ENCODE data around the gene ANO1. TPM values are rescaled to one million over a fixed set of nuclear protein-coding genes. Genes with fewer than 3 reads are reported as not detected.

ANO1 gene
- polyA plus RNA-seq, 1 donor (not counting 4 experiments of a cell fraction or from before 2014, with no cell fraction given), result 45.2 TPM

GRCh38 chr11:70128435-70128906 lies 50.4 kb downstream of the ANO1 start:
- H4K20me1 ChIP-seq (ENCODE audit: control insufficient read depth, extremely low read depth, insufficient read depth, low read length), result no peaks in the 10 kb centered on the region
- H3K4me1 ChIP-seq (ENCODE audit: control insufficient read depth, extremely low read depth, insufficient read depth, low read length), result peaks cover 29% of the 10 kb centered on the region
- no peak overlapping the region for H2AFZ ChIP-seq (ENCODE audit: control insufficient read depth, low read length)
- no peak overlapping the region for H3K4me3 ChIP-seq (ENCODE audit: control insufficient read depth in 2 of 3, extremely low read depth in 1 of 3, insufficient read depth in 2 of 3, low read depth in 1 of 3, low read length in 3 of 3)
- no peaks in the 10 kb centered on the region for H3K27me3 ChIP-seq (ENCODE audit: control insufficient read depth, extremely low read depth, insufficient read depth, low read length)
- H3K79me2 ChIP-seq (ENCODE audit: control insufficient read depth, insufficient read depth, low read length), result no peaks in the 10 kb centered on the region
- no peak for FAIRE-seq
- TF ChIP-seq CTCF (optimal IDR thresholded peaks at IDR 0.05 in 1 of 3, IDR thresholded peaks at IDR 0.05 in 1 of 3, conservative IDR thresholded peaks at IDR 0.05 in 1 of 3; ENCODE audit: extremely low read depth in 1 of 3, insufficient read depth in 2 of 3, low read length in 3 of 3) (no peak), EZH2 (IDR thresholded peaks at IDR 0.05; ENCODE audit: low read length) (no peak)
- no peaks in the 10 kb centered on the region for H3K9me3 ChIP-seq (ENCODE audit: control insufficient read depth, low read depth, low read length)
- dilution Hi-C loops (cut with MboI; ENCODE audit: extremely low pct_ligation_motif_present, low sequenced_read_pairs), result no loop called here
- no peak for DNase-seq (ENCODE audit: low read depth, low spot score)
- no peak overlapping the region for H3K27ac ChIP-seq (ENCODE audit: control insufficient read depth, insufficient read depth, low read length)
- no peak overlapping the region for H3K4me2 ChIP-seq (ENCODE audit: control insufficient read depth, extremely low read depth, insufficient read depth, low read depth, low read length)
- no peak overlapping the region for H3K9ac ChIP-seq (ENCODE audit: control insufficient read depth, extremely low read depth, insufficient read depth, low read length)
- peaks cover 5 to 6% of the 10 kb centered on the region in 2 experiments for H3K36me3 ChIP-seq (ENCODE audit: control insufficient read depth in 2 of 2, extremely low read depth in 1 of 2, insufficient read depth in 2 of 2, low read length in 2 of 2)
- H3K9me1 ChIP-seq (ENCODE audit: control insufficient read depth, extremely low read depth, insufficient read depth, low read length), result no peaks in the 10 kb centered on the region

- no peak overlapping the region for H3K4me2 ChIP-seq (ENCODE audit: control insufficient read depth, extremely low read depth, insufficient read depth, low read depth, low read length)
- no peaks in the 10 kb centered on the region for H3K9me3 ChIP-seq (ENCODE audit: control insufficient read depth, low read depth, low read length)
- no peak for DNase-seq (ENCODE audit: low read depth, low spot score)
- dilution Hi-C loops (cut with MboI; ENCODE audit: extremely low pct_ligation_motif_present, low sequenced_read_pairs), result no loop called here
- no peak overlapping the region for H3K27ac ChIP-seq (ENCODE audit: control insufficient read depth, insufficient read depth, low read length)
- no peak for FAIRE-seq
- no peak overlapping the region for H3K4me3 ChIP-seq (ENCODE audit: control insufficient read depth in 2 of 3, extremely low read depth in 1 of 3, insufficient read depth in 2 of 3, low read depth in 1 of 3, low read length in 3 of 3)
- no peaks in the 10 kb centered on the region for H4K20me1 ChIP-seq (ENCODE audit: control insufficient read depth, extremely low read depth, insufficient read depth, low read length)
- peaks cover 22% of the 10 kb centered on the region for H3K4me1 ChIP-seq (ENCODE audit: control insufficient read depth, extremely low read depth, insufficient read depth, low read length)
- no peaks in the 10 kb centered on the region for H3K79me2 ChIP-seq (ENCODE audit: control insufficient read depth, insufficient read depth, low read length)
- TF ChIP-seq EZH2 (IDR thresholded peaks at IDR 0.05; ENCODE audit: low read length) (no peak), CTCF (optimal IDR thresholded peaks at IDR 0.05 in 1 of 3, IDR thresholded peaks at IDR 0.05 in 1 of 3, conservative IDR thresholded peaks at IDR 0.05 in 1 of 3; ENCODE audit: extremely low read depth in 1 of 3, insufficient read depth in 2 of 3, low read length in 3 of 3) (no peak)
- no peaks in the 10 kb centered on the region for H3K9me1 ChIP-seq (ENCODE audit: control insufficient read depth, extremely low read depth, insufficient read depth, low read length)
- no peak overlapping the region for H2AFZ ChIP-seq (ENCODE audit: control insufficient read depth, low read length)
- peaks cover 6 to 10% of the 10 kb centered on the region in 2 experiments for H3K36me3 ChIP-seq (ENCODE audit: control insufficient read depth in 2 of 2, extremely low read depth in 1 of 2, insufficient read depth in 2 of 2, low read length in 2 of 2)
- no peak overlapping the region for H3K9ac ChIP-seq (ENCODE audit: control insufficient read depth, extremely low read depth, insufficient read depth, low read length)
- no peaks in the 10 kb centered on the region for H3K27me3 ChIP-seq (ENCODE audit: control insufficient read depth, extremely low read depth, insufficient read depth, low read length)
Observed at GRCh38 chr11:70129051-70129592, 51.0 kb downstream of the ANO1 start.

Data from keratinocyte (primary cell).